GM19455 (cell line): Measurements from ENCODE around the gene RUSC1.

Experiments
- ATAC-seq: cut with Tn5 transposase; IDR thresholded peaks from one replicate; pipeline ENCODE4 v1.9.1; 2021; ENCODE audit not compliant: unreplicated experiment

RUSC1 gene

GRCh38 chr1:155295183-155295941 is 25.3 kb upstream of the RUSC1 start:
- no peak for ATAC-seq

- ATAC-seq: no peak
These were observed 24.8 kb upstream of the RUSC1 start for GRCh38 chr1:155295942-155296267.

- no peak for ATAC-seq
These were observed 24.0 kb upstream of the RUSC1 start for GRCh38 chr1:155296661-155297060.

GRCh38 chr1:155297384-155297783 is 23.3 kb upstream of the RUSC1 start:
- ATAC-seq: no peak

GRCh38 chr1:155300024-155300423 is 20.7 kb upstream of the RUSC1 start:
- ATAC-seq: no peak

GRCh38 chr1:155300553-155301329 is 20.0 kb upstream of the RUSC1 start:
- ATAC-seq: no peak

GRCh38 chr1:155301342-155301841 is 19.3 kb upstream of the RUSC1 start, which contains the start of gene PKLR:
TSS of gene PKLR (minus strand) at chr1:155301438. CDS start at chr1:155301395, 43 bp downstream.
- ATAC-seq: no peak

GRCh38 chr1:155304558-155305063 is 16.1 kb upstream of the RUSC1 start:
- ATAC-seq: no peak

- ATAC-seq: no peak
These were observed 14.8 kb upstream of the RUSC1 start for GRCh38 chr1:155305881-155306391.

GRCh38 chr1:155307247-155307740 is 13.4 kb upstream of the RUSC1 start:
- ATAC-seq: no peak

GRCh38 chr1:155308493-155309422 is 11.9 kb upstream of the RUSC1 start, which contains the start of gene FDPS:
TSS of gene FDPS (plus strand) at chr1:155308866. CDS start at chr1:155309790, 924 bp downstream.
- peak; percentile 93 for ATAC-seq

GRCh38 chr1:155309423-155310021 is 11.2 kb upstream of the RUSC1 start:
- no peak for ATAC-seq

GRCh38 chr1:155313261-155313660 is 7.4 kb upstream of the RUSC1 start:
- no peak for ATAC-seq

- no peak for ATAC-seq
These were observed 3.8 kb upstream of the RUSC1 start for GRCh38 chr1:155316922-155317321.

- ATAC-seq: no peak
These were observed 2.6 kb upstream of the RUSC1 start for GRCh38 chr1:155318082-155318481.

GRCh38 chr1:155319536-155319935 is 1.2 kb upstream of the RUSC1 start:
- no peak for ATAC-seq

- no peak for ATAC-seq
These were observed 442 bp upstream of the RUSC1 start for GRCh38 chr1:155320252-155320651.

GRCh38 chr1:155321639-155322503 is 1.2 kb downstream of the RUSC1 start:
- no peak for ATAC-seq

- no peak for ATAC-seq
These were observed 1.9 kb downstream of the RUSC1 start for GRCh38 chr1:155322571-155322952.
